T-helper 22 cell (primary cell): ENCODE data around the gene WNT16.
"Not testable (repeated sequence)": the region's sequence is repeated elsewhere in the genome, so short reads cannot be mapped to it uniquely, and the experiment has no call there.

ENCODE experiments used
- DNase-seq: peaks from one replicate; pipeline ENCODE4 v3.0.0-alpha.2; 2020; ENCODE audit warnings: low read depth

The WNT16 gene, protein sequence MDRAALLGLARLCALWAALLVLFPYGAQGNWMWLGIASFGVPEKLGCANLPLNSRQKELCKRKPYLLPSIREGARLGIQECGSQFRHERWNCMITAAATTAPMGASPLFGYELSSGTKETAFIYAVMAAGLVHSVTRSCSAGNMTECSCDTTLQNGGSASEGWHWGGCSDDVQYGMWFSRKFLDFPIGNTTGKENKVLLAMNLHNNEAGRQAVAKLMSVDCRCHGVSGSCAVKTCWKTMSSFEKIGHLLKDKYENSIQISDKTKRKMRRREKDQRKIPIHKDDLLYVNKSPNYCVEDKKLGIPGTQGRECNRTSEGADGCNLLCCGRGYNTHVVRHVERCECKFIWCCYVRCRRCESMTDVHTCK

GRCh38 chr7:121328508-121329190 is at the start of gene WNT16:
WNT16 (plus strand) TSS chr7:121329000; CDS start chr7:121329293, 293 bp downstream.
- no peak for DNase-seq

- no peak for DNase-seq
Measured at GRCh38 chr7:121279060-121279620, 49.7 kb upstream of the WNT16 start.

GRCh38 chr7:121279822-121280221 is 49.0 kb upstream of the WNT16 start:
- no peak for DNase-seq

DNA sequence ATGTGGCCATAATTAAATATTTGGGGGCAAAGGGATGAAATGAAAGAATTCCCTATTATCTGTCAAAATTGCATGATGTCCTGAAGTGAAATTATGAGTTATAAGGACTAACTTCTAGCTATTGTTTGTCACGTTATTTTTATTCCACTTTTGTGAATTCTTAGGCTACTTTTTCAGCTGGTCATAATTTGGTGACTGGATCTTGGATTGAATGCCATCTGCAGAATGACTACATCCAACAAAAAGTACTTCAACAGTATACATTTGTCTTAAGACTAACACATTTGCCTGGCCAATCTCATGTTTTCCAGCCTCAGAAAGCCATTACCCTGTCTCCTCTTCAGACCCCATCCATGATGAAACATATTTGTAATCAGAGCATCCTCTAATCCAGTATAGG is 48.1 kb upstream of the WNT16 start:
- no peak for DNase-seq

GRCh38 chr7:121282129-121282528 is 46.7 kb upstream of the WNT16 start:
- DNase-seq = no peak

- no peak for DNase-seq
Measured at GRCh38 chr7:121285066-121285667, 43.6 kb upstream of the WNT16 start.

- no peak for DNase-seq
Measured at GRCh38 chr7:121286186-121286585, 42.6 kb upstream of the WNT16 start.

DNA sequence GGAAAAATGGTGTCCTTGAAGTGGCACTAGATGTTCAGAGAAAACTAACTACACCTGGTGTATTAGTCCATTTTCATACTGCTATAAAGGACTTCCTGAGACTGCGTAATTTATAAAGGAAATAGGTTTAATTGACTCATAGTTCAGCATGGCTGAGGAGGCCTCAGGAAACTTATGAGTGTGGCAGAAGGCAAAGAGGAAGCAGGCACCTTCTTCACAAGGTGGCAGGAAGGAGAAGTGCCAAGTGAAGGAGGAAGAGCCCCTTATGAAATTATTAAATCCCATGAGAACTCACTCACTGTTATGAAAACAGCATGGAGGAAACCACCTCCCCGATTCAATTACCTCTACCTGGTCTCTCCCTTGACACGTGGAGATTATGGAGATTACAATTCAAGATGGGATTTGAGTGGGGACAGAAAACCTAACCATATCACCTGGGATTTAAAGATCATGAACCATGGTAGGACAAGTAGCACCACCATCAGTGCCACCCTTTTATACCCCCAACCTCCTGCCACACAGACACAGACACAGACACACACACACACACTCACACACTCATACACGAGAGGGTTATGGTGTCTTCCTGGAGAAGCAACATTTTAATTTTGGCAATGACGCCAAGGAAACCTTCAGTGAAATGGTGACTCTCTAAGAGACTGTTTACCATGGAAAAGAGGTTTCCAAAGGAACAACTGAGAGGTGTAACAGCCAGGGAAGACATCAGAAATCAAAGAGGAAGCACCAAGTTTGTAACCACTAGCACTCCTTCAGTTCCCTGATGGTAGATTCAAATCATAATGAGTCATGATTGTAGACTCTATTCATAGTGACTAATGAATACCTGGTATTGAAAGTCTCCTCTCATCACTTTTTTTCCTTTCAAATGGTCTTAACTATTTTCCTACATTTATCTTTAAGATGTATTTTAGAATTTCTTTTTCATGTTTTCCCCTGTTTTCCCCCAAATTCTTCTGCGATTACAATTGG is 41.8 kb upstream of the WNT16 start:
- DNase-seq = no peak

- DNase-seq = no peak
Measured at GRCh38 chr7:121288894-121289293, 39.9 kb upstream of the WNT16 start.

DNA sequence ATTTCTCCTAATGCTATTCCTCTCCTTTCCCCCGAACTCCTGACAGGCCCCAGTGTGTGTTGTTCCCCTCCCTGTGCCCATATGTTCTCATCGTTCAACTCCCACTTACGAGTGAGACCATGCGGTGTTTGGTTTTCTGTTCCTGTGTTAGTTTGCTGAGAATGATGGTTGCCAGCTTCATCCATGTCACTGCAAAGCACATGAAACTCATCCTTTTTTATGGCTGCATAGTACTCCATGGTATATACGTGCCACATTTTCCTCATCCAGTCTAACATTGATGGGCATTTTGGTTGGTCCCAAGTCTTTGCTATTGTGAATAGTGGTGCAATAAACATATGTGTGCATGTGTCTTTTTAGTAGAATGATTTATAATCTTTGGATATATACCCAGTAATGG is 38.9 kb upstream of the WNT16 start:
- not testable (repeated sequence) for DNase-seq

- DNase-seq = no peak
Measured at GRCh38 chr7:121294448-121294992, 34.3 kb upstream of the WNT16 start.

- DNase-seq = no peak
Measured at GRCh38 chr7:121297843-121298242, 31.0 kb upstream of the WNT16 start.

DNA sequence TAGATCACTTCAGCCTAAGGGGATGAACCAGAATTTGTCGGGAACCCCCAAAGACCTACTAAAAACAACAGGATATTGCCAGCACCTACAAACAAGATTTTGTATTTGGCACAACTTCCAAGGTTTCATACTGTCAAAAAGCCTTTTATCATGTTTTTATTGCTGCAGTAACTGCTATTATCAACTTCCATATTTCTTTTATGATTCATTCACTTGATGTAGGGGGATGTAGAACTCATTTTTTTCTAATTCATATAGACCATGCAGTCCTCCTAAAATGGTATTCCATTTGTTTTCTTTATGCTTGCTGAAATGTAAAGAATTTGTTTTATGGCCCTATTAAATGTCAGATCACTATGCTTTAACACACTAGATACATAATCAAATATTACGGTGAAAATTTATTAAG is 30.0 kb upstream of the WNT16 start:
- no peak for DNase-seq

- DNase-seq = no peak
Measured at GRCh38 chr7:121300685-121301420, 27.9 kb upstream of the WNT16 start.

- no peak for DNase-seq
Measured at GRCh38 chr7:121301446-121302213, 27.2 kb upstream of the WNT16 start.

DNA sequence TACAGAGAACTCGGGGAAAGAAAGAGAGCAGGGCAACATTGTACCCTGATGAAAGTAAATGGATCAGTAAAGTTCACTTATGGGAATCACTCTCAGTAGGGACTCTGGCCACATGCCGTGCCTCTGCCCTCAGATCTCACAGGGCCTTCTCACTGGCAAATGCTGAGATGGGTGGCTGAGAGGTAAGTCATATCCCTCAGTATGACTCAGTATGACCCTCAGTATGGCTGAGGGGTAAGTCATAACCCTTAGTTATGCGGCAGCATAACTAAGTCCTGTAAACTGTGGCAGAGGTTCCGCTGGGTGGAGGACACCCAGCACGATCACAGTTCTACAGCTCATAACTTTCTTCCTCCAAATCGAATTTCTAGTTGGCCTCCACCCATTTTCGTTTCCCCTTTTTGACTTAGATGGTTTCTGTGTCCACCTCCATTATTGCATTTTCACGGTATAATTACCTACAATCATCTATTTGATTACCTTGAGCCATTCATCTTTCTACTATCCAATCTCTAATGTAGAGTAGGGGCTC is 26.5 kb upstream of the WNT16 start:
- no peak for DNase-seq

GRCh38 chr7:121303422-121304101 is 25.2 kb upstream of the WNT16 start:
- no peak for DNase-seq

- no peak for DNase-seq
Measured at GRCh38 chr7:121304102-121304658, 24.6 kb upstream of the WNT16 start.

GRCh38 chr7:121305109-121305508 is 23.7 kb upstream of the WNT16 start:
- DNase-seq = no peak
